ENCODE measurements around the gene PSMA5.

PSMA5 gene

GRCh38 chr1:109361649-109362048, 64.6 kb downstream of the PSMA5 start:
- no peak overlapping the region for H3K9ac ChIP-seq (ENCODE audit: low read depth, low read length, poor library complexity, severe bottlenecking)
- H3K36me3 ChIP-seq (ENCODE audit: insufficient read depth, low read length) = peaks cover 32% of the 10 kb centered on the region; the same call in 1 of the 2 replicates
- no peaks in the 10 kb centered on the region for H3K4me1 ChIP-seq (ENCODE audit: insufficient read depth, low read length, poor library complexity, severe bottlenecking)
- no peaks in the 10 kb centered on the region for H3K9me2 ChIP-seq (replicated peaks; ENCODE audit: low read depth, low read length)
- no peaks in the 10 kb centered on the region for H3K79me2 ChIP-seq (ENCODE audit: insufficient read depth, low read length)
- no peak overlapping the region for H2AFZ ChIP-seq (ENCODE audit: low read length)
- no peak overlapping the region for H3K4me2 ChIP-seq (ENCODE audit: low read depth, low read length, poor library complexity, severe bottlenecking)
- H3K27me3 ChIP-seq (ENCODE audit: insufficient read depth, low read length, poor library complexity, severe bottlenecking) = no peaks in the 10 kb centered on the region
- H3K9me3 ChIP-seq (ENCODE audit: insufficient read depth, low read depth, low read length) = no peaks in the 10 kb centered on the region
- no peaks in the 10 kb centered on the region for H4K20me1 ChIP-seq (ENCODE audit: insufficient read depth, low read length, poor library complexity, severe bottlenecking)
- no peaks in the 10 kb centered on the region for H3F3A ChIP-seq (ENCODE audit: low read depth)
- no peak overlapping the region for H3K4me3 ChIP-seq (ENCODE audit: low read length, poor library complexity, severe bottlenecking)
- TF ChIP-seq CTCF (conservative IDR thresholded peaks at IDR 0.05; ENCODE audit: low read length) = no peak
- TF ChIP-seq EZH2phosphoT487 (IDR thresholded peaks at IDR 0.05; ENCODE audit: borderline replicate concordance) = no peak

- Histone ChIP-seq H3K9me2 (replicated peaks; ENCODE audit: low read depth, low read length) (no peaks in the 10 kb centered on the region), H3K9me3 (ENCODE audit: insufficient read depth, low read depth, low read length) (no peaks in the 10 kb centered on the region), H3F3A (ENCODE audit: low read depth) (no peaks in the 10 kb centered on the region), H2AFZ (ENCODE audit: low read length) (no peak overlapping the region), H3K79me2 (ENCODE audit: insufficient read depth, low read length) (no peaks in the 10 kb centered on the region), H3K4me3 (ENCODE audit: low read length, poor library complexity, severe bottlenecking) (no peak overlapping the region), H3K4me1 (ENCODE audit: insufficient read depth, low read length, poor library complexity, severe bottlenecking) (no peaks in the 10 kb centered on the region), H3K27me3 (ENCODE audit: insufficient read depth, low read length, poor library complexity, severe bottlenecking) (no peaks in the 10 kb centered on the region), H3K36me3 (ENCODE audit: insufficient read depth, low read length) (peaks cover 26% of the 10 kb centered on the region; the same call in 1 of the 2 replicates), H3K4me2 (ENCODE audit: low read depth, low read length, poor library complexity, severe bottlenecking) (no peak overlapping the region), H4K20me1 (ENCODE audit: insufficient read depth, low read length, poor library complexity, severe bottlenecking) (no peaks in the 10 kb centered on the region), H3K9ac (ENCODE audit: low read depth, low read length, poor library complexity, severe bottlenecking) (no peak overlapping the region)
- TF ChIP-seq CTCF (conservative IDR thresholded peaks at IDR 0.05; ENCODE audit: low read length) (no peak), EZH2phosphoT487 (IDR thresholded peaks at IDR 0.05; ENCODE audit: borderline replicate concordance) (no peak)
Observed at GRCh38 chr1:109361069-109361468, 65.2 kb downstream of the PSMA5 start.

- Histone ChIP-seq H3K4me3 (ENCODE audit: low read length, poor library complexity, severe bottlenecking) (no peak overlapping the region), H3K9me3 (ENCODE audit: insufficient read depth, low read depth, low read length) (no peaks in the 10 kb centered on the region), H4K20me1 (ENCODE audit: insufficient read depth, low read length, poor library complexity, severe bottlenecking) (no peaks in the 10 kb centered on the region), H3K9me2 (replicated peaks; ENCODE audit: low read depth, low read length) (no peaks in the 10 kb centered on the region), H3K79me2 (ENCODE audit: insufficient read depth, low read length) (no peaks in the 10 kb centered on the region), H2AFZ (ENCODE audit: low read length) (no peak overlapping the region), H3K9ac (ENCODE audit: low read depth, low read length, poor library complexity, severe bottlenecking) (no peak overlapping the region), H3K27me3 (ENCODE audit: insufficient read depth, low read length, poor library complexity, severe bottlenecking) (no peaks in the 10 kb centered on the region), H3F3A (ENCODE audit: low read depth) (no peaks in the 10 kb centered on the region; the same call in 1 of the 2 replicates), H3K36me3 (ENCODE audit: insufficient read depth, low read length) (peaks cover 5% of the 10 kb centered on the region; the same call in 1 of the 2 replicates), H3K4me1 (ENCODE audit: insufficient read depth, low read length, poor library complexity, severe bottlenecking) (no peaks in the 10 kb centered on the region), H3K4me2 (ENCODE audit: low read depth, low read length, poor library complexity, severe bottlenecking) (no peak overlapping the region)
- TF ChIP-seq EZH2phosphoT487 (IDR thresholded peaks at IDR 0.05; ENCODE audit: borderline replicate concordance) (no peak), CTCF (conservative IDR thresholded peaks at IDR 0.05; ENCODE audit: low read length) (no peak)
Observed at GRCh38 chr1:109357616-109358015, 68.6 kb downstream of the PSMA5 start.

Measured in Loucy (cell line).